ENCODE results near the gene UQCRC1.

Gene UQCRC1

DNA sequence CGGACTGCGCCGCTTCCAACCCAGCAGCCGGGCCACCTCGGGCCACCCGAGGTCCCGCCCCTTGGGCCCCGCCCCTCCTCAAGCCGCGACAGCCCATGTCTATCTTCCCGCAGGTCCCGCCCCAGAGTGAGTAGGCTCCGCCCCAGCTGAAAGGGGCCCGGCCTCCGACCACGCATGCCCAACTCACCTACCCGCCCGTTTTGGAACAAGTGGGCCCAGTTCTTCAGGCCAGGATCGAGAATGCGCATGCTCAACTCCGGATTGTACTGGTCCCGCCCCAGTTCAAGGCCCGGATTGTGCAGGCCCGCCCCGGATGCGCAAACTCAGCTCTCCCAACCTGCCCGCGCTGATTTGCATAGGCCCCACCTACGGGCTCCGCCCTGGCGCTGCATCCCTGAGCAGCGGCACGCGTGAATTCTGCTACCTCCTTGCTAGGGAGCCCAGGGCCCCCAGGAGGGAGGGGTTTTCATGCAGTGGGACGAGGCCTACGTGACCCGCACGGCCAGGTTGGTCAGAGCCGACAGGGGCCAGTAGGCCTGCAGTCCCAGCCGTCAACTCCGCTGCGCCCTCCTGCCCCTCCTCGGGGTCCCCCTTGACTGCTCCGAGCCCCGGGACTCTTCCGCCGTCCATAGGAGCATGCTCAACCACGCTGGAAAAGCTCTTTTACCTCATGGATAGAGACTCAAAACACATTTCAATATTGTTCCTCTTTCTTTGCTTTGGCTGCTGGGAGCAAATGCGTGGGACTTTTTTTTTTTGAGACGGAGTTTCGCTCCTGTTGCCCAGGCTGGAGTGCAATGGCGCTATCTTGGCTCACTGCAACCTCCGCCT, 52.4 kb downstream of the UQCRC1 start, which contains the start of gene PFKFB4:
TSS of gene PFKFB4 (minus strand) at position 8 of the 831 bp plus-strand sequence. CDS start 26 bp downstream, outside the sequence.
- peak within 1 kb of the TSS; percentile 90 for H3K27ac ChIP-seq
- TF ChIP-seq CTCF (conservative IDR thresholded peaks at IDR 0.05): no peak

DNA sequence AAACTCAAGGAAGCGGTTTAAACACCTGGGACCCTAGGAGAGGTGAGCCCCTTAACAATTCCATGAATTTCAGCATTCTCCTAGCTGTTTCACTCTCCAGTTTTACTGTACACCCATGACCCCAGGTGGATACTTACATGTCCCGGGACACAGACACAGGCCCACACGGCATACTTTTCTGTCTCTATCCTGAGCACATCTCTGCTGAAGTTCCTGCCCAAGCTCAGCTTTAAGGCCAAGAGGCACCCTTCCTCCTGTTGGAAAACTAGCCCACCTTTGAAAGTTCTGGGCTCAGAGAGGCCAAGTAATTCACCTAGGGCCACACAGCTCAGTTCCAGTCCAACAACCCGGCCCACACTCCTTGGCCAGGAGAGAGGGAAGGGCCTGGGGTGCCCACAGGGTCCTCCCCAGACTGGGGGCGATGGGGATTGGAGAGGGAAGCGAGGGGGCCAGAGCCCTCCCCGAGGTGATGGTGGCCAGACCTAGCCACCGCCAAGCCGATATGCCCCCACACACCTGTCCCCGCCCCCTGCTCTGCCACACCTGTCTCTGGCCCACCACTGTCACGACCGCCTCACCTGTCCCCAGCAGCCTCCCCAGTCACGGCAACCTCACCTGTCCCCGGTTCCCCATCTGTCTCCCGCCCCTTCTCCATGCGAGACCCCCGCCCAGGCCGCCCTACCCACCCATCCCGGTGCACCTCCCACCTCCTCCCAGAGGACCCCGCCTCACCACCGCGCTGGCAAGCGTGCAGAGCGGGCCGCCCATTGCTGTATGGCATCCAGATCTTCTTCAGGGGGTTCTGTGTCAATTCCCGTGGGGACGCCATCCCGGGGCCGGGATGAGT, 53.3 kb downstream of the UQCRC1 start:
- peak overlapping the region; percentile 90 for H3K27ac ChIP-seq
- TF ChIP-seq CTCF (conservative IDR thresholded peaks at IDR 0.05): no peak

DNA sequence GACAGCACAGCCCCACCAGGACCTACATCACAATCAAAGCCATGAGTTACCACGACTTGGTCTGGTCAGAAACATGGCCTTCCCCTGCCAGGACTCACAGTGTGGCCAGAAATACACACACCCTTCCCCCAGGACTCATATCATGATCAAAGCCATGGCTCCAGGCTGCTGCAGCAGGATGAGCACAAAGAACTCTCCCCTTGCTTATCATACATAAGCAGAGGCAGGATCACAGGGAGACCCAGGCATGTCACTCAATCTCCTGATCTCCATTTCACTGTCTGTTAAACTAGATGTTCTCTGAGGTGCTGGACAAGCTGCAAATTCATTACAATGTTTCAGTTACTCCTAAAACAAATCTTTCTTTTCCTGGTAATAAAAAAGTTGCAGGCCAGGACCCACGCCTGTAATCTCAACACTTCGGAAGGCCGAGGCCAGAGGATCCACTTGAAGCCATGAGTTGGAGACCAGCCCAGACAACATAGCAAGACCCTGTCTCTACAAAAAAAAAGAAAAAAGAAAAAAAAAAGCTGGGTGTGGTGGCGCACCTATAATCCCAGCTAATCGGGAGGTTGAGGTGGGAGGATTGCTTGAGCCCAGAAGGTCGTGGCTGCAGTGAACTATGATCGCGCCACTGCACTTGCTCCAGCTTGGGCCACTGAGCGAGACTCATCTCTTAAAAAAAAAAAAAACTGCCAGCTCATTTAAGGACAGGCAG, 54.1 kb downstream of the UQCRC1 start:
- TF ChIP-seq CTCF (conservative IDR thresholded peaks at IDR 0.05): no peak
- peak overlapping the region; percentile 90 for H3K27ac ChIP-seq

DNA sequence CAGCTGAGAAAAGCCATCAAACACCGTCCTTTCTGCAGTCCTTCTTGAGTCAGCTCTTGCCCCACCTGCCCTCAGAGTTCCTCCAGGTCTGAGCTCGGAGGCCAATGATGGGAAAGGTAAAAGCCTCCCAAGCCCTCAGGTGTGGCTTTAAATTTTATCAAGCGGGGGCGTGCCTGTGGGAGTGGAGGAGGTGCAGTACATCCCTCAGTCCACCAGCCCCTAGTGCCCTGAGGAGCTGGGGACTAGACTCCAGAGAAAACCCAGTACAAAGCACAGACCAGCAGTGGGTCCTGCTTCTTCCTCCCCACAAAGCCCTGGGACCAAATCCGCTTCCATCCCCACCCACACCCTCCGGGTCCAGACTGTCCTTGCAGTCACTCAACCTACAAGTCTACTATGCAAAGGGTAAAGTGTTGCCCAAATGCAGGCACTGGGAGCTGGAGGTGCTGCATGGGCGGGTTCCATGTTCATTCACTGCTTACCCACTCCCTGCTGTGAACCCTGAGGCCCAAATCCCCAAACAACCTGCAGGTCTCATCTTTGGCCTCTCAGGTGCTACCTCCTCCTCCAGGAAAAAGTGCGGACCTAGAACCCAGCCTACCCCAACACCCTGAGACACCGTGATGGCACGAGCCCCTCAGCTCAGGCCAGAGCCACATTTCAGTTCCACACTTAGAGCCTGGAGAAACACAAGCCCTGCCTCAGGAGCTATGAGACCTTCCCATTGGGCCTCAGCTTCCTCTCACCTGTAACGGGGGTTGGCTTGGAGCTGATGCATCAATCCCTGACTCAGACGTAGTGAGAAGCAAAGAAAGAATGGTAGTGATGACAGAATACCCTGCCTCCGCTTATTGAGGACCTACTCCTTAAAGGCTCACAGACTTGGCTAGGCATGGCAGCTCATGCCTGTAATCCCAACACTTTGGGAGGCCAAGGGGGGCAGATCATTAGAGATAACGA, 55.3 kb downstream of the UQCRC1 start:
- no peak for TF ChIP-seq CTCF (conservative IDR thresholded peaks at IDR 0.05)
- H3K27ac ChIP-seq: peak overlapping the region; percentile 74; the same call in 1 of the 2 replicates

DNA sequence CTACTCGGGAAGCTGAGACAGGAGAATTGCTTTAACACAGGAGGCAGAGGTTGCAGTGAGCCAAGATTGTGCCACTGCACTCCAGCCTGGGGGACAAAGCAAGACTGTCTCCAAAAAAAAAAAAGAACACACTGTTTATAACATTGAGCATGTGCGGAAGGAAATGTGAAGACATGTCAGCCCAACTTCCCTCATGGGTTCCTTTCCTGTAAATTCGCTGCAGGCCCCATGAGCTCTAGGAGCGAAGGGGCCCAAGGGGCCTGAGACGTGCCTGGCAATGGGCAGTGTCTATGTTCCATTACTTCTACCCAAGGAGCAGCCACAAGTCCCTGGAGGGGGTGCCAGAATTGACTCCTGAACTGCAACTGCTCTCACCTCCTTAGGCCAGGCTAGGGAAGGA, 56.1 kb downstream of the UQCRC1 start:
- H3K27ac ChIP-seq: peak overlapping the region; percentile 74
- no peak for TF ChIP-seq CTCF (conservative IDR thresholded peaks at IDR 0.05)

DNA sequence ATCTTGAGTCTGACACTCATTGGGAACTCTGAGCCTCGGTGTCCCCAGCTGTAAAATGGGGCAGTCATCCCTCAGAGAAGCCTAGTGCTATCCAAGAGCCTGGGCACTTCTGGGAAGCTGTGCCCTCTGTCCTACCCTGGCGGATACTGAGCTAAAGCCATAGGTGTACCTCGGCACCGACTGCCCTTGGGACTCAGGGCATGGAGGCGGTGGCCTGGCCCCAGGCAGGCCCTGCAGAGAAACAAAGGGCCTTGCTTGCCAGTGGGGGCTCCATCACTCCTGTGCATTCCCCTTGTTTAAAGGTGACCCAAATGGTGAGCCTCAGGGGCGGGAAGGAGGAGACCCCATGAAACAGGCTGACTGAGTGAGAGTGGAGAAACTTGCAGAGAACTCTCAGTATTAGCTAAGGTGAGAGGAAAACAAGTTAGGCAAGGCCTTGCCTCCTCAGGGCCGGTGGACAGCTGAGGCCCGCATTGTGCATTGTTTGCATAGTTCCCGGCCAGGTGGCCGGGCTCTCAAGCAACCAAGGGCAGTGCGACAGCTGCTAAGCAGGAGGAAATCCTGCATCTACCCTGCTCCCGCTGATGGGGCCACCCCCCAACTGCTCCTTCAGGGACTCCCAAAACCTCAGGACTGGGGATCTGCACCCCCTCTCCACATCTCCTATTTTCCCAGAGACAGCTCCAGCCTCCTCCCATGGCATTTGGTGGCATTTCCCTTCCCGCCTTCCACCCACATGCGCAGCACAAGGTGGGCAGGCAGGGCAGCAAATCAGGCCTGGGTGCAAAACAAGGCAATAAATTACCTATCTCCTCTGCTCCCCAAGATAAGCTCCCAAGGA, 57.1 kb downstream of the UQCRC1 start:
- H3K27ac ChIP-seq: peak overlapping the region; percentile 74
- no peak for TF ChIP-seq CTCF (conservative IDR thresholded peaks at IDR 0.05)

- H3K27ac ChIP-seq: peak overlapping the region; percentile 74
Measured at GRCh38 chr3:48551651-48552050, 57.8 kb downstream of the UQCRC1 start.
